DMS53 (cell line): ENCODE measurements around the gene LALBA.
"Not testable (repeated sequence)": the region's sequence is repeated elsewhere in the genome, so short reads cannot be mapped to it uniquely, and the experiment has no call there.

ENCODE experiments used
- DNase-seq: peaks from one replicate; lab custom pipeline; 2025; lab: John Stamatoyannopoulos, UW

LALBA gene

GRCh38 chr12:48532601-48533000 is 37.2 kb downstream of the LALBA start:
- no peak for DNase-seq

GRCh38 chr12:48527891-48528670 is 41.8 kb downstream of the LALBA start:
- DNase-seq = no peak

- DNase-seq = no peak
Observed at GRCh38 chr12:48525332-48525731, 44.5 kb downstream of the LALBA start, which contains the start of gene OR8S1. Gene OR8S1 (plus strand): TSS chr12:48525632. CDS start chr12:48525632, 0 bp downstream.

GRCh38 chr12:48520381-48520780 is 49.5 kb downstream of the LALBA start:
- DNase-seq = not testable (repeated sequence)
